Ovary (tissue), 9 donors: ENCODE measurements around the gene ROBO2. TPM values are rescaled to one million over a fixed set of nuclear protein-coding genes. Genes with fewer than 3 reads are reported as not detected.

ENCODE experiments used
- DNase-seq, 5 donors: peaks; one replicate each; pipeline ENCODE4 v3.0.0-alpha.2; 2019 to 2020
- H3K27ac ChIP-seq, 2 donors: fragments of 200-600 bp; one replicate each; pipeline versions ENCODE4 v1.5.1 to v1.8.0; 2019 to 2022
- H3K27me3 ChIP-seq: fragments of 200-600 bp; one replicate; pipeline ENCODE4 v1.8.0; 2022
- H3K36me3 ChIP-seq: fragments of 200-600 bp; sonication (generic); one replicate; pipeline ENCODE4 v1.5.1; 2019
- H3K4me1 ChIP-seq: one replicate; pipeline ENCODE4 v1.8.1; 2013; ENCODE audit warnings: mild to moderate bottlenecking, moderate library complexity; ENCODE audit not compliant: insufficient read depth
- H3K4me3 ChIP-seq: fragments of 200-600 bp; sonication (generic); one replicate; pipeline ENCODE4 v1.5.1; 2017
- H3K9me3 ChIP-seq, 2 donors: fragments of 200-600 bp in 1 of 2; sonication (generic) in 1 of 2; one replicate each; pipeline versions ENCODE4 v1.5.1 to v1.8.1; 2013 to 2019; ENCODE audit warnings: mild to moderate bottlenecking in 1 of 2, moderate library complexity in 1 of 2
- EP300 ChIP-seq: sonication (generic); formaldehyde crosslinking; IDR thresholded peaks from one replicate; pipeline ENCODE4 v1.6.1; 2017; ENCODE audit warnings: antibody characterized with exemption
- POLR2A ChIP-seq: fragments of 450-650 bp; IDR thresholded peaks from one replicate; pipeline ENCODE4 v1.6.1; 2017; ENCODE audit warnings: antibody characterized with exemption, mild to moderate bottlenecking, moderate library complexity
- WGBS, 3 donors: extraction: QIAGEN DNeasy Blood & Tissue Kit in 1 of 3; methylation state at CpG; one replicate each; pipeline versions ENCODE4 v1.1.5 to v1.1.7; 2013 to 2017; 5-methylcytosine and 5-hydroxymethylcytosine counted together
- intact Hi-C, 4 donors: fragments of 100-400 bp; cut with DNase I; formaldehyde crosslinking; loops; one replicate each; pipeline versions ENCODE4 v1.11.0 to v1.15.1; 2022 to 2023
- polyA plus RNA-seq, 2 donors: library from polyadenylated mRNA; stranded (reverse); fragments of 200-250 nt in 1 of 2; fragments of 350-450 nt in 1 of 2; fragmentation: Illumina TruSeq in 1 of 2; extraction: RNeasy Lipid Tissue Mini Kit (QIAGEN cat#74804) in 1 of 2; gene quantifications; one replicate each; pipeline ENCODE4 v1.2.3, GENCODE V29; 2013 to 2014
- total RNA-seq, 7 donors: library from RNA; depleted of rRNA in 2 of 7; stranded (reverse); fragments of >200 nt in 2 of 7; fragmentation: NEBNext Ultra II Directional in 3 of 7; extraction: Animal tissue kit (Norgen Biotek cat#: 25700) in 3 of 7; gene quantifications; one replicate each; pipeline versions ENCODE4 v1.1.0 to v1.2.4, GENCODE V29; 2016 to 2023
- TF ChIP-seq, protein P1 (sequence below), 3 donors: fragments of 450-650 bp in 2 of 3; fragments of 200-600 bp in 1 of 3; IDR thresholded peaks; one replicate each; pipeline versions ENCODE4 v1.5.1 to v1.8.0; 2016 to 2022; ENCODE audit warnings: antibody characterized with exemption in 3 of 3, mild to moderate bottlenecking in 1 of 3
- donor health status: DM: no; HTN: no; CAD: no; lungs with moderate emphysema.
- donor health status: DM: no; HTN: no; CAD: no.
- donor health status: Bipolar disorder and iron deficiency.
- donor health status: DM: yes; HTN: yes; CAD: no.
- donor health status: DM: no; HTN: no; CAD: no.
- donor health status: DM: yes; HTN: yes; CAD: no.

Gene ROBO2
- total and polyA plus RNA-seq, 9 donors: 3.4 to 14.8 (median 5.6) TPM

DNA sequence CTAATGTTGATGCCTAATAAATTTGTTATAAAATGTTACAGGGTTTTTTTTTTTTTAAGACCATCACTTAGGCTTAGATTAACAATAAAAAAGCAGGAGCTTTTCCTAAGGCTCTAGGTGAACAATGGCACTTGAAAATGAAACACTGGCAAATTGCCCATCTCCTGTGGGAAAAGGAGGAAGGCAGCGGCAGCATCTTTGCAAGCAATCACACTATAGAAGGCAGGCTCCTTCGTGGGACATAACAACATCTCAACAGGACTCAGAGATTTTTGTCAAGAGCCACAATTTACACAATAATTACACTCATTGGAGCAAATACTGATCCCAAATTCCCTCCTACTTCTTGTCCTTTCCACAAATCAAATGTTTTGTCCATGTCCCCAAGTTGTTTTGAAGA is 646.7 kb downstream of the ROBO2 start:
- no peak overlapping the region for H3K27ac ChIP-seq
- H3K36me3 ChIP-seq: no peaks in the 10 kb centered on the region
- no peak for TF ChIP-seq EP300
- no peak for TF ChIP-seq POLR2A
- TF ChIP-seq, protein P1, sequence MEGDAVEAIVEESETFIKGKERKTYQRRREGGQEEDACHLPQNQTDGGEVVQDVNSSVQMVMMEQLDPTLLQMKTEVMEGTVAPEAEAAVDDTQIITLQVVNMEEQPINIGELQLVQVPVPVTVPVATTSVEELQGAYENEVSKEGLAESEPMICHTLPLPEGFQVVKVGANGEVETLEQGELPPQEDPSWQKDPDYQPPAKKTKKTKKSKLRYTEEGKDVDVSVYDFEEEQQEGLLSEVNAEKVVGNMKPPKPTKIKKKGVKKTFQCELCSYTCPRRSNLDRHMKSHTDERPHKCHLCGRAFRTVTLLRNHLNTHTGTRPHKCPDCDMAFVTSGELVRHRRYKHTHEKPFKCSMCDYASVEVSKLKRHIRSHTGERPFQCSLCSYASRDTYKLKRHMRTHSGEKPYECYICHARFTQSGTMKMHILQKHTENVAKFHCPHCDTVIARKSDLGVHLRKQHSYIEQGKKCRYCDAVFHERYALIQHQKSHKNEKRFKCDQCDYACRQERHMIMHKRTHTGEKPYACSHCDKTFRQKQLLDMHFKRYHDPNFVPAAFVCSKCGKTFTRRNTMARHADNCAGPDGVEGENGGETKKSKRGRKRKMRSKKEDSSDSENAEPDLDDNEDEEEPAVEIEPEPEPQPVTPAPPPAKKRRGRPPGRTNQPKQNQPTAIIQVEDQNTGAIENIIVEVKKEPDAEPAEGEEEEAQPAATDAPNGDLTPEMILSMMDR (IDR thresholded peaks at IDR 0.05): no peak
- no peaks in the 10 kb centered on the region for H3K4me1 ChIP-seq
- no peak overlapping the region for H3K4me3 ChIP-seq
- DNase-seq: no peak
- peaks cover 0 to 7% of the 10 kb centered on the region in 2 donors for H3K9me3 ChIP-seq
- 29 to 53% (median 51%) methylated on average over 2 of the region's 2 CpGs for WGBS, 3 donors
- intact Hi-C loops: no loop called here
- H3K27me3 ChIP-seq: no peaks in the 10 kb centered on the region

DNA sequence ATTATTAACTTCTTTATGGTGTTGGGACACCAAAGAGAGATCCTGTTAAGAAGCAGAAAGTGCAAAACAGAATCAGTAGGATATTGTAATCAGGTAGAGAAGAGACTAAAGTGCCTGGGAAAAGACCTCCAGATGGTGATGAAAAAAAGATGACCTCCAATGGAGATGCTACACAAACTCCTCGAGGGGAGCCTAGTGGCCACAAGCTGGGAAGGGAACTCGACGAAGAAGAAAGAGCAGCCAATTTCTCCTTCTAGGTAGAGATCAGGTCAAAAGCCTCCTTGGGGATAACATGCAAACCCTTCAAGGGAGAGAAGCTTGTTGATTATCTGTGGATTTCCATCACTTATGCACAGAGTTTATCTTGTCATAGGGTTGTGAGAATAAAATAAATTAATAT is 647.6 kb downstream of the ROBO2 start:
- Histone ChIP-seq H3K4me1 (no peaks in the 10 kb centered on the region), H3K27ac (no peak overlapping the region), H3K4me3 (no peak overlapping the region), H3K27me3 (no peaks in the 10 kb centered on the region), H3K9me3 (no peaks in the 10 kb centered on the region), H3K36me3 (no peaks in the 10 kb centered on the region)
- WGBS, 3 donors: 64 to 74% (median 71%) methylated on average over 3 of the region's 3 CpGs
- intact Hi-C loops: no loop called here
- no peak for DNase-seq
- TF ChIP-seq, protein P1 (IDR thresholded peaks at IDR 0.05): no peak
- TF ChIP-seq POLR2A: no peak
- TF ChIP-seq EP300: no peak

DNA sequence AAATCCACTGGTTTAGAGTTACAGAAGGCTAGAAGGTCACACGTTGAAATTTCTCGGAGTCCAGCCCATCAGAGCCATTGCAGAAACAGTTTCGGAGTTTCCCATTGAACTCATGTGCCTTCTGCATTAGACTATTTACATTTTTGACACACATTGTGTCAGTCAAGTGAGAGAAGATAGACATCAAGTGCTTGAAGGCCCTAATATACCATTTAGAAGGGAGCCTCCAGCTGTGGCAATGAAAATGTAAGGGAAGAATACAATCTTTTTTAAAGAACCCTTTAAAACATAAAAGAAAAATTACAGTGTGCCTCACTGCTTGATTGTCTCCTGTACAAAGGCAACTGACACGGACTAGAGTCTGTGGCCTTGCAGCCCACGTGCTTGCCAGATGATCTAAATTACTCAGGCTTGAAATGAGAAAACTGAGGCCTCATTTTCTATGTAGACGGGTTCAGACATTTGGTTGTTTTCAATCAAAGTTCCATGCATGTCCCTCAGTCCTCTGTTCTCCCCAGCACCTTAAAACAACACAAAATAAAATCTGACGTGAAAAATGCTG is 650.5 kb downstream of the ROBO2 start:
- TF ChIP-seq EP300 (no peak), POLR2A (no peak)
- TF ChIP-seq, protein P1 (IDR thresholded peaks at IDR 0.05): no peak
- Histone ChIP-seq H3K4me3 (no peak overlapping the region), H3K9me3 (no peaks in the 10 kb centered on the region), H3K27ac (no peak overlapping the region), H3K36me3 (no peaks in the 10 kb centered on the region), H3K27me3 (no peaks in the 10 kb centered on the region), H3K4me1 (no peaks in the 10 kb centered on the region)
- DNase-seq: no peak
- intact Hi-C loops: no loop called here
- 87 to 89% (median 88%) methylated on average over 7 of the region's 7 CpGs for WGBS, 3 donors

DNA sequence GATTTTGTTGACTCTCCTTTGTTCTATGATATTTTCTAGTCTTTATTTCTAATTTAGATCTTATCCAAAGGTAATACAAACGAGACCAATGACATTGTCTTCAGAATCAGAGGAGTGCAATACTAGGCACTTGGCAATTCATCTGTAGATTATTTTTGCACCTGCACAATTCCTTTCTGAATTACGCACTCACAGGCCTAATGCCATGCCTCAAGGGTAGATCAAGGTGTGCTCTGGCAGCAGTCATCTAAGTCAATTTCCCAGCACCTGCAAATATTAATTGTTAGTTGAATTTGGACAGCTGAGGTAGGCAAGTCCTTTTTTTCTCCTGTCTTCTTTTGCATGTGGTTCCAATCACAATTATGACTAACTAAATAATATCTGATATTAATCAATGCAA is 653.2 kb downstream of the ROBO2 start:
- no peak for TF ChIP-seq POLR2A
- TF ChIP-seq, protein P1 (IDR thresholded peaks at IDR 0.05): no peak
- intact Hi-C loops: no loop called here
- Histone ChIP-seq H3K9me3 (no peaks in the 10 kb centered on the region), H3K27me3 (no peaks in the 10 kb centered on the region), H3K27ac (no peak overlapping the region), H3K4me1 (no peaks in the 10 kb centered on the region), H3K4me3 (no peak overlapping the region), H3K36me3 (no peaks in the 10 kb centered on the region)
- WGBS, 3 donors: 91 to 95% (median 94%) methylated on average over 2 of the region's 2 CpGs
- DNase-seq: no peak
